ENCODE data around the gene KRT6A.

Gene KRT6A

DNA sequence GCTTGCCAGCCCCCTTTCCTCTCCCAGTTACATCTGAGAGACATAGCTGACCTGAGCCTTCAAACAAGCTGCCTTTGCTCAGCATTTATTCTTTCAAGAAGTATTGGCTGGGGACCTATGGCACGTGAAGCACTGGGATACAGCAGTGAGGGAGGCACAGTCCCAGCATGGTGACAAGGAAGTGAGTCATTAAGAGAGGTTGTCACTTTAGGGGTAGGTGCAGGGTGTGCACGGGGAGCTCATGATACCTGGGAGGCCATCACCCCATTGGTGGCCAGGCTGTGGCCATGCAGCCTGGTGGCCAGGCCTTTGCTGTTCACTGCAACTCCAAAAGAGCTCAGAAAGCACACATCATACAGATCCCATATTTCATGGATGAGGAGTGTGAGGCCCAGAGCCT, 53.2 kb downstream of the KRT6A start:
- H3K9ac ChIP-seq (ENCODE audit: low read depth, low read length, poor library complexity, severe bottlenecking) = no peak overlapping the region
- no peaks in the 10 kb centered on the region for H3K4me1 ChIP-seq (ENCODE audit: insufficient read depth, low read length, poor library complexity, severe bottlenecking)
- no peaks in the 10 kb centered on the region for H3K27me3 ChIP-seq (ENCODE audit: insufficient read depth, low read length, poor library complexity, severe bottlenecking)
- no peaks in the 10 kb centered on the region for H3K79me2 ChIP-seq (ENCODE audit: insufficient read depth, low read length)
- no peak overlapping the region for H3K4me2 ChIP-seq (ENCODE audit: low read depth, low read length, poor library complexity, severe bottlenecking)
- no peaks in the 10 kb centered on the region for H3K9me3 ChIP-seq (ENCODE audit: insufficient read depth, low read depth, low read length)
- H4K20me1 ChIP-seq (ENCODE audit: insufficient read depth, low read length, poor library complexity, severe bottlenecking) = no peaks in the 10 kb centered on the region
- H2AFZ ChIP-seq (ENCODE audit: low read length) = no peak overlapping the region
- H3K9me2 ChIP-seq (replicated peaks; ENCODE audit: low read depth, low read length) = no peaks in the 10 kb centered on the region
- H3K4me3 ChIP-seq (ENCODE audit: low read length, poor library complexity, severe bottlenecking) = no peak overlapping the region
- TF ChIP-seq, protein P1, sequence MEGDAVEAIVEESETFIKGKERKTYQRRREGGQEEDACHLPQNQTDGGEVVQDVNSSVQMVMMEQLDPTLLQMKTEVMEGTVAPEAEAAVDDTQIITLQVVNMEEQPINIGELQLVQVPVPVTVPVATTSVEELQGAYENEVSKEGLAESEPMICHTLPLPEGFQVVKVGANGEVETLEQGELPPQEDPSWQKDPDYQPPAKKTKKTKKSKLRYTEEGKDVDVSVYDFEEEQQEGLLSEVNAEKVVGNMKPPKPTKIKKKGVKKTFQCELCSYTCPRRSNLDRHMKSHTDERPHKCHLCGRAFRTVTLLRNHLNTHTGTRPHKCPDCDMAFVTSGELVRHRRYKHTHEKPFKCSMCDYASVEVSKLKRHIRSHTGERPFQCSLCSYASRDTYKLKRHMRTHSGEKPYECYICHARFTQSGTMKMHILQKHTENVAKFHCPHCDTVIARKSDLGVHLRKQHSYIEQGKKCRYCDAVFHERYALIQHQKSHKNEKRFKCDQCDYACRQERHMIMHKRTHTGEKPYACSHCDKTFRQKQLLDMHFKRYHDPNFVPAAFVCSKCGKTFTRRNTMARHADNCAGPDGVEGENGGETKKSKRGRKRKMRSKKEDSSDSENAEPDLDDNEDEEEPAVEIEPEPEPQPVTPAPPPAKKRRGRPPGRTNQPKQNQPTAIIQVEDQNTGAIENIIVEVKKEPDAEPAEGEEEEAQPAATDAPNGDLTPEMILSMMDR (conservative IDR thresholded peaks at IDR 0.05; ENCODE audit: low read length) = no peak
- no peak for TF ChIP-seq EZH2phosphoT487 (IDR thresholded peaks at IDR 0.05; ENCODE audit: borderline replicate concordance)
- no peaks in the 10 kb centered on the region for H3K36me3 ChIP-seq (ENCODE audit: insufficient read depth, low read length)
- H3F3A ChIP-seq (ENCODE audit: low read depth) = no peaks in the 10 kb centered on the region

DNA sequence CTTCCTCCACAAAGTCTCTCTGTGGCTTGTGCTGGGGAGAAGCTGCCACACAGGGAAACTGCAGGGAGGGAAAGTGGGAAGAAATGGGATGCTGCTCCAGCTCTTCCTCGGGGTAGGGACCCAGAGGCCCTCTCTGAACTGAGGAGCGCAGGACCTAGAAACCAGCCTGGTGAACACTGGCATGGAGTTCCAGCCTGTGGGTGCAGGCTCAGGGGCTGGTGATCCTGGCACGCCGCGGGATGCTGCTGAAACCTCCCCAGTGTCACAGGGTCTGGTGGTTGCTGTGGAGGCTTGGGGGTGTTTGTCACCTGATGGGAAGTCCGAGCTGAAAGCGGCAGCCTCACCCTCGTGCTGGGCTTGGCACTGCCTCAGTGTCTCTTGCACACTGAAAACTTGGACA, 53.6 kb downstream of the KRT6A start:
- H3K27me3 ChIP-seq (ENCODE audit: insufficient read depth, low read length, poor library complexity, severe bottlenecking) = no peaks in the 10 kb centered on the region
- no peaks in the 10 kb centered on the region for H3K4me1 ChIP-seq (ENCODE audit: insufficient read depth, low read length, poor library complexity, severe bottlenecking)
- H4K20me1 ChIP-seq (ENCODE audit: insufficient read depth, low read length, poor library complexity, severe bottlenecking) = no peaks in the 10 kb centered on the region
- no peaks in the 10 kb centered on the region for H3K9me2 ChIP-seq (replicated peaks; ENCODE audit: low read depth, low read length)
- no peak overlapping the region for H2AFZ ChIP-seq (ENCODE audit: low read length)
- no peaks in the 10 kb centered on the region for H3K9me3 ChIP-seq (ENCODE audit: insufficient read depth, low read depth, low read length)
- H3K9ac ChIP-seq (ENCODE audit: low read depth, low read length, poor library complexity, severe bottlenecking) = no peak overlapping the region
- no peak overlapping the region for H3K4me2 ChIP-seq (ENCODE audit: low read depth, low read length, poor library complexity, severe bottlenecking)
- no peaks in the 10 kb centered on the region for H3K36me3 ChIP-seq (ENCODE audit: insufficient read depth, low read length)
- no peaks in the 10 kb centered on the region for H3F3A ChIP-seq (ENCODE audit: low read depth)
- TF ChIP-seq EZH2phosphoT487 (IDR thresholded peaks at IDR 0.05; ENCODE audit: borderline replicate concordance) = no peak
- TF ChIP-seq, protein P1 (conservative IDR thresholded peaks at IDR 0.05; ENCODE audit: low read length) = no peak
- H3K4me3 ChIP-seq (ENCODE audit: low read length, poor library complexity, severe bottlenecking) = no peak overlapping the region
- H3K79me2 ChIP-seq (ENCODE audit: insufficient read depth, low read length) = no peaks in the 10 kb centered on the region

DNA sequence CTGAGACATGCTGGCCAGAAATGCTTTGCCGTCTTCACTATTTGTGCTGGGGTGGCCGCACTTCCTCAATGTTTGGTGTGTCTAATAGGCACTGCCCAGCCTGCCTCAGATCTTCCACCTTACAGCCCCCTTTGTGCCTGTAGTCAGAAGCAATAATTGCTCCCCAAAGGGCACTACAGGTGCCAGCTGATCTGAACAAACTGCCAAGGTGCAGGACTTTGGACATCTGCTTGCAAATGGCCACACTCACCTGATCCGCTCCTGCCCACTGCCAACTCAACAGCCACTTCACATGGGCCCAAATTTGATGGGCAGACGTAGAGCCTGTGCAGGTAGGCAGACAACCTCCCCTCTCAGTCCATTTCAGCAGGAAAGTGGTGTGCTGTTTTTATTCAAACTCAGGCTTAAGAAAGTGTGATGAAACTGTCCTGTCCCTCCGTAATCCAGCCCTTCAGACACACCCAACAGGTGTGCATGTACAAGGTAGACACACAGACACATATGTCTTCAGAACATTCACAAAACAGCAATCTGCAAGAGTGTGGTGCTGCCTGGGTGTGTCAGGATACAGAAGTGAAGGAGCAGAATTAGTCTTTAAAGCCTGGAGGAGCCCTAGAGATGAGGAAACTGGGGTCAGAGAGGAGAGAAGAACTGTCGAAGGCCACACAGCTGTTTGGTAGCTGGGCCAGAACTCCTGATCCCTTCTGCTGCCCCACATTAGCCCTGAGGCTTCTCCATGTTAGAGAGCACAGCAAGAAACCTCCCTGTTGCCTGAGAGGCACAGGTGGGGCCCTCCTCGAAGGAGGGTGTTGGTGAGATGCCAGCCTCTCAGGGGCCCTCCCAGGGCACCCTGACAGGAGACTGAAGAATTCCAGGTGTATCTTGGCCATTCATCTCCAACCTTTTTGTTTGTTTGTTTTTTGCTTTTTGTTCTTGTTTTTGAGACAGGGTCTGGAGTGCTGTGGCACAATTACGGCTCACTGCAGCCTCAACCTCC, 54.5 kb downstream of the KRT6A start:
- no peaks in the 10 kb centered on the region for H4K20me1 ChIP-seq (ENCODE audit: insufficient read depth, low read length, poor library complexity, severe bottlenecking)
- H3K4me3 ChIP-seq (ENCODE audit: low read length, poor library complexity, severe bottlenecking) = no peak overlapping the region
- TF ChIP-seq EZH2phosphoT487 (IDR thresholded peaks at IDR 0.05; ENCODE audit: borderline replicate concordance) = no peak
- TF ChIP-seq, protein P1 (conservative IDR thresholded peaks at IDR 0.05; ENCODE audit: low read length) = no peak
- H3K9me2 ChIP-seq (replicated peaks; ENCODE audit: low read depth, low read length) = no peaks in the 10 kb centered on the region
- H3K4me2 ChIP-seq (ENCODE audit: low read depth, low read length, poor library complexity, severe bottlenecking) = no peak overlapping the region
- no peaks in the 10 kb centered on the region for H3K4me1 ChIP-seq (ENCODE audit: insufficient read depth, low read length, poor library complexity, severe bottlenecking)
- H3K9ac ChIP-seq (ENCODE audit: low read depth, low read length, poor library complexity, severe bottlenecking) = no peak overlapping the region
- no peak overlapping the region for H2AFZ ChIP-seq (ENCODE audit: low read length)
- H3K27me3 ChIP-seq (ENCODE audit: insufficient read depth, low read length, poor library complexity, severe bottlenecking) = no peaks in the 10 kb centered on the region
- H3K79me2 ChIP-seq (ENCODE audit: insufficient read depth, low read length) = no peaks in the 10 kb centered on the region
- H3K9me3 ChIP-seq (ENCODE audit: insufficient read depth, low read depth, low read length) = no peaks in the 10 kb centered on the region
- no peaks in the 10 kb centered on the region for H3F3A ChIP-seq (ENCODE audit: low read depth)
- no peaks in the 10 kb centered on the region for H3K36me3 ChIP-seq (ENCODE audit: insufficient read depth, low read length)
